Upper lobe of left lung (tissue), 4 donors: ENCODE results near the gene GADL1.

Experiments
- POLR2AphosphoS5 ChIP-seq, 2 donors: sonication (generic); formaldehyde crosslinking; IDR thresholded peaks; one replicate each; pipeline ENCODE4 v1.5.1; 2017; ENCODE audit warnings: antibody characterized with exemption in 2 of 2
- TF ChIP-seq, protein P1 (sequence below), 6 experiments: fragments of 450-650 bp in 4 of 6; fragments of 200-600 bp in 2 of 6; sonication (generic) in 2 of 6; IDR thresholded peaks; one replicate each; pipeline ENCODE4 v1.5.1; 2016 to 2019; ENCODE audit warnings: antibody characterized with exemption in 6 of 6

DNA sequence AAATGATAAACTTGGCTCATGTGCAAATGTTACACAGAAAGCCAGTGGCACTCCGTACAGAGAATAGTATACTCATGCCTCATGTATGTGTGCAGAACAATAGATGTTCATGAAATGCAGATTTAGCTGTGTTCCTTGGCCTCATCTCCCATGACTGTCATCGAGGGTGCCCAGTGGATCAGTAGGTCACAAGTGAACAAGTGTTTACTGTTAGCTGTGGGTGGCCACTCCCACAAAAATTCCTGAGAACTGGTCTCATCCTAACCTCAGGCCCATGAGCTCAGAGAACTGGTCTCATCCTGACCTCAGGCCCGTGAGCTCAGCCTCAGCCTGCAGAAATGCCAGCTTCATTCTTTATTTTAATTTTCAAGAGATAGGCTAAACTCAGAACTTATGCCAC lies 124.1 kb downstream of the GADL1 start:
- TF ChIP-seq POLR2AphosphoS5 (IDR thresholded peaks at IDR 0.05), result no peak
- TF ChIP-seq, protein P1, sequence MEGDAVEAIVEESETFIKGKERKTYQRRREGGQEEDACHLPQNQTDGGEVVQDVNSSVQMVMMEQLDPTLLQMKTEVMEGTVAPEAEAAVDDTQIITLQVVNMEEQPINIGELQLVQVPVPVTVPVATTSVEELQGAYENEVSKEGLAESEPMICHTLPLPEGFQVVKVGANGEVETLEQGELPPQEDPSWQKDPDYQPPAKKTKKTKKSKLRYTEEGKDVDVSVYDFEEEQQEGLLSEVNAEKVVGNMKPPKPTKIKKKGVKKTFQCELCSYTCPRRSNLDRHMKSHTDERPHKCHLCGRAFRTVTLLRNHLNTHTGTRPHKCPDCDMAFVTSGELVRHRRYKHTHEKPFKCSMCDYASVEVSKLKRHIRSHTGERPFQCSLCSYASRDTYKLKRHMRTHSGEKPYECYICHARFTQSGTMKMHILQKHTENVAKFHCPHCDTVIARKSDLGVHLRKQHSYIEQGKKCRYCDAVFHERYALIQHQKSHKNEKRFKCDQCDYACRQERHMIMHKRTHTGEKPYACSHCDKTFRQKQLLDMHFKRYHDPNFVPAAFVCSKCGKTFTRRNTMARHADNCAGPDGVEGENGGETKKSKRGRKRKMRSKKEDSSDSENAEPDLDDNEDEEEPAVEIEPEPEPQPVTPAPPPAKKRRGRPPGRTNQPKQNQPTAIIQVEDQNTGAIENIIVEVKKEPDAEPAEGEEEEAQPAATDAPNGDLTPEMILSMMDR (IDR thresholded peaks at IDR 0.05), result no peak
